ENCODE measurements around the gene ASIC5.
"Not testable (repeated sequence)": the region's sequence is repeated elsewhere in the genome, so short reads cannot be mapped to it uniquely, and the experiment has no call there.

ASIC5 gene

GRCh38 chr4:155799116-155799793 lies 66.8 kb downstream of the ASIC5 start:
- DNase-seq: no peak

DNA sequence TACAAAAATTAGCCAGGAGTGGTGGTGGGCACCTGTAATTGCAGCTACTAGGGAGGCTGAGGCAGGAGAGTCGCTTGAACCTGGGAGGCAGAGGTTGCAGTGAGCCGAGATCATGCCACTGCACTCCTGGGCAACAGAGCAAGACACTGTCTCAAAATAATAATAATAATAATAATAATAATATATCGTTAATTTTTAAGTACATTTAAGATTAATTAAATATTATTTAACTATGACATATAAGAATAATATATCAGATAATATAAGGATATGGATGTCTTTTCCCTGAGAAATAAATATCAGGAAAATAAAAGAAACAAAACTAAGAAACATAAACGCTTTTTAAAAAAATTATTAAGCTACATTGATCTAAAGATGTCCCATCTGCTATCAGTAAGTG lies 68.5 kb downstream of the ASIC5 start:
- DNase-seq: not testable (repeated sequence)

- DNase-seq: no peak
Measured at GRCh38 chr4:155795991-155796390, 70.1 kb downstream of the ASIC5 start.

- no peak for DNase-seq
Measured at GRCh38 chr4:155794589-155795236, 71.4 kb downstream of the ASIC5 start.

DNA sequence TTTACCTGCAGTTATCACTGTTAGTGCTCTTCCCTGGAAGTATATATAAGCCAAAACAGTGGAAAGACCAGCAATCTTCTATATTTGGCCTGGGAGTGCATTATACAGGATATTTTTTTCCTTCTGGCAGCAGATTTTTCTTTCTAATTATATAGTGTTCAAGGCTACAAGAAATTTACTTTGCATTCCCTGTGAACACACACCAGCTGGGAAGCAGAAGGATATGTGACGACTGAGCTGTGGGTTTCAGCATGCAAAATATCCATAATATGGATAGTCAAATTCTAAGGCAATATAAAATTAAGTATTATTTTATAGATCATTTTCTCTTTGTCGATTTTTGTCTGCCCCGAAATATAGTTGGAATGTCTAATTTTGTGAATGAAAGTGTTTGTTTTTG lies 76.1 kb downstream of the ASIC5 start:
- no peak for DNase-seq

- no peak for DNase-seq
Measured at GRCh38 chr4:155789391-155789790, 76.7 kb downstream of the ASIC5 start.

DNA sequence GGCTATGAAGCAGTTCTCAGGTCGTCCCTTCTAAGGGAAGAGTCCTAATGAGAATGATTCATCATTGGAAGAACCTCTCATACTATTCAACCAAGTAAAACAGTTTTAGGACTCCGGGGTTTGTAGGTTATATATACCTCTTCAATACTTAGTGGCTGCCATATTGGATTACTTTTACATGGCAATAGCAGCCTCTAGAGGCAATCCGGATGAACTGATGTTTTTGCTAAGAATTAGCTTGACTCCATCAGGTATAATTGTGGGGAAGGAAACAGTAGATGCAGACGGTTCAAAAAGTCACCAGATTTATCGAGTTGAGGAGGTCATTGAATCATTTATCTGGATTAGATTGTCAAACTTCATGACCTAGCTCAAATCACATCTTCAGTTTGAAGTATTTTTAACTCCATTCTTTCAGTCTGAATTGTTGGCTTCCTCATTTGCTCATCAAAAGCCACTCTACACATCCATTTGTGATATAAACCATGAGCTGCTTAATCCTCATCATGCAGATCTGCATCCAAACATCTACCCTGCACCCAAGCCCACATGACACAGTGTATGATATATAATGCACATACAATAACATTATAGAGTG lies 78.9 kb downstream of the ASIC5 start:
- no peak for DNase-seq

DNA sequence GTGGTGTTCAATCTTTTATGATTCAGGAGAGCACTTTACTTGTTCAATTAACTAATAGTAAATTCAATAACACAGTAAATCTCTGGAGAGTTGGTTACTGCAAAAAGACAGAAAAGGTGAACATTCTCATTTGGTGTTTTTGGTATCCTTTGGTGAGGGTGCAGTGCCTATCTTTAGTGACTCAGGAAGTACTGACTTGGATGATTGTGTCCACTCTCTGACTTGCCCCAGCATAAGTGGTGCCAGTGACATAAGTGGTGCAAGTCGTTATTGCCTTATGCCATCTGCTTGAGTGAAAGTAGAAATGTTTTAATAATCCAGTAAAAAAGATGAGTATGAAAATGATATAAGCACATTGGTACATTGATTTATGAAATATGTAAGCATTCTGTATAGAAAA lies 80.2 kb downstream of the ASIC5 start:
- no peak for DNase-seq

DNA sequence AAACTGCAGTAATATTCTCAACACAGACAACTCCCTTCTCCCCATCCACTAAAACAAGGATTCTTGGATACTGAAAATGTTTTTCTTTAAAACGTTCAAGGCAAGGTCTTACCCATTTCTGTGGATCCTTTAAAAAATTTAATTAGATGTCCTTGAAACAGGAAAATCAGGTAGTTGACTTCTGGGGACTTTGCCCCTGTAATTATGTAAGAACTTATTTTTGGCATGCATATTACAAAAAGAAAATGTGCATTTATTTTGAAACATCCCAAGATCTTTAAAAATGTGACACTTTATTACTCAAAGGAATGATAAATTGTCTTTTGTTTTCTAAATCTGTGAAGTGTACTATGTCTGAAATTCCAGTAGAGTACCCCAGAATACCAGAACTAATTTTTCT lies 81.4 kb downstream of the ASIC5 start:
- DNase-seq: no peak

GRCh38 chr4:155781249-155781831 lies 84.7 kb downstream of the ASIC5 start:
- no peak for DNase-seq

- DNase-seq: no peak
Measured at GRCh38 chr4:155780775-155781174, 85.3 kb downstream of the ASIC5 start.
